SK-N-DZ (cell line): ENCODE measurements around the gene CLDN9.

Experiments
- DNase-seq: peaks from one replicate; pipeline ENCODE4 v3.0.0-alpha.2; 2015; ENCODE audit warnings: low spot score

Gene CLDN9

DNA sequence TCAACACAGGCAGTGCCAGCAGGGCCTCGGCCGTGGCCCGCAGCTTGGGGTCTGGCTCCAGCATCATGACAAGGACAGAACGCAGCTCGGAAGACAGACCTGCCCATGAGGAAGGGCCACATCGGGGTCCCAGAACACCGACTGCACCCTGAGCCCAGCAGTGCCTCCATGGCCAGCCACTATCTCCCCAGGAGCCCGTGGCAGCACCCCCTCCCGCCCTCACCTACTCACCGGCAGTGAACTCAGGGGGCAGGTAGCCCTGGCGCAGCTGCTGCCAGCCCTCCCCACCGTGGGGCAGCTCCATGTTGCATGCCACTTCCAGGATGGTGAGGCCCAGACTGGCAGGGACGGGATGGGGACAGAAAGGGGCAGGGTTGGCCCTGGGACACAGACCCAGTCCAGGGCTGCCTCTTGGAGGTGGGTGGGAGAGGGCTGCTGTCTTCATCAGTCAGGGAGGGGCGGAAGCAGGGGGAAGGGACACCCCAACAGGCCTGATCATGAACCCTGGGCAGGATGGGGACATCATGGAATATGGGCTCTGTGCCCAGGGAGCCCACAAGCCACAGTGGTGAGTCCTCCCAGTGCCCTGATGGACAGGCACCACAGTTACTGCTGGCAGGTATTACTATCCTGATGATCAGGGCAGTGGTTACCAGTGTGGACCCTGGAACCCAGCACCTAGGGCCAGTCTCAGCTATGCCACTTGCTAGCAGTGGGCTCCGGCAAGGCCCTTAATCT is 38.2 kb upstream of the CLDN9 start:
- DNase-seq = no peak

DNA sequence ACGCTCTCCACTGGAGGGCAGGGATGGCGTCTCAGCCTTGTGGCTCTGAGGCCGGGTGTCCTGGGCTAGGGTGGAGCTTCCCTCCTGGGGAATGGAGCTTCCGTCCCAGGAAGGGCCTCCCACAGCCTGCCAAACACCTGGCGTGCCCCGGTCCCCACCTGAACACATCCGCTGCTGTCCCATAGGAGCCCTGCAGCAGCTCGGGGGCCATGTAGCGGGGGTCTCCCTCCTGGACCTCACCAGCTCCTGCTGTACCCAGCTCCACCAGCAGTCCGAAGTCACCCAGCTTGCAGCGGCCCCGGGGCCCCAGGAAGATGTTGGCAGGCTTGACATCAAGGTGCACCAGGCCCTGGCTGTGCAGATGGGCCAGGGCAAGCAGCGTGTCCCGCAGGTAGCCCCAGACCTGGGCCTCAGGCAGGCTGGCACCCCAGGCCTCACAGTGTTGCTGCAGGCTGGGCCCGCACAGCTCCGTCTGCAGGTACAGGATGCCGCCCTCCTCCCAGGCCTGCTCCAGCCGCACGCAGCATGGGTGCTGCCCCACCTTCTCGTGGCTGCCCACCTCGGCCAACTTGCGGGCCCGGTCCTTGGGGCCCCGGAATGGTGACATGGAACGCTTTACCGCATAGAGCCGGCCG is 37.4 kb upstream of the CLDN9 start:
- DNase-seq = no peak

DNA sequence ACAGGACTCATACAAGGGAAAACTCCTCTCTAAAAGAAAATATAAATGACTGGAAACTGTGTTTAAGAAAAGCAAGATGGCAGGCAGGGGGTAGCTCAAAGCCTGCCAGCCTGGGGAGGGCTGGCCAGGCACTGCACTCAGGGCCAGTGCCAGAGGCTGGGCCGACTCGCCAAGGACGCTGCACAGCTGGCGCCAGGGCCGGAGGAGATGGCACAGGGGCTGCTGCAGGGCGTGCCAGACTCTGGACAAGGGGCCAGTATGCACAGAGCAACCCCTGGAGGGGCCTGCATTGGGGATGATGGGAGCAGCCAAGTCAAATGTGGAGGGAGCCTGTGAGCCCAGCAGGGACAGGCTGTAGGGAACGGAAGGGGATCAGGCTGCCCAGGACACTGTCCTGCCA is 36.5 kb upstream of the CLDN9 start:
- DNase-seq = no peak

DNA sequence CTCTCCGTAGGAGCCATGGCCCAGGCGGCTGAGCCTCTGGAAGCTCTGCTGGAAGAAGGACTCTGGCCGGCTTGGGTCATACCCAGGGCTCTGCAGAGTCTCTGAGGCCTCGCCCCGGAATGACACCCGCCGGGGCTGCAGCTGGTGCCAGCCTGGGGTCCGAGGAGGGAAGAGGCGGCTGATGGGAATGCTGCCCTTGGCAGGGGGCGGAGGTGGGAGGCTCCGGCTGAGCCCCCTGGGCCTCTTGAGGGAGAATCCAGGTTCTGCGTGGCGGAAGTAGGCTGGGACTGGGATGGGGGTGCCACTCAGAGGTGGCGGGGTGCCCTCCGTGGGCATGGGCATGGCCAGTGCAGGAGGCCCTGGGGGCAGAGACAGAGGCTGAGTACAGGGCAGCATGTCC is 36.0 kb upstream of the CLDN9 start:
- no peak for DNase-seq

DNA sequence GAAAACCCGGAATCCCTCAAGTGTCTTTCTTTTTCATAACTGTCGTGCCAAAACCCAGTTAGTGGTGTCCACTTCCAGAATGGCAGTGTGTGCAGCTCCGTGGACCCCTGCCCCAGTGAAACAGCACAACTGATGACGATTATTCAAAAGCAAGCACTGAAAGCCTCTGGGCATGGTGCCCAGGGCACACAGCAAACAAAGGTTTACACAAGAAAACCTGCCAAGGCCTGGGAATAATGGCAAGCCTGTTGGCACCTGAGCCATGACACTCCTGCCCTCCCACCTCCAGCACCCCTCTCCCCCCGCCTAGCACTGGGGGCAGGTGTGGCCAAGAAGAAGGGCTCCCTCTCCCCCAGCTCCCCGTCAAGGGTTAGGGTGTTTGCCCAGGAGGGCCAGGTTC is 35.3 kb upstream of the CLDN9 start:
- no peak for DNase-seq

DNA sequence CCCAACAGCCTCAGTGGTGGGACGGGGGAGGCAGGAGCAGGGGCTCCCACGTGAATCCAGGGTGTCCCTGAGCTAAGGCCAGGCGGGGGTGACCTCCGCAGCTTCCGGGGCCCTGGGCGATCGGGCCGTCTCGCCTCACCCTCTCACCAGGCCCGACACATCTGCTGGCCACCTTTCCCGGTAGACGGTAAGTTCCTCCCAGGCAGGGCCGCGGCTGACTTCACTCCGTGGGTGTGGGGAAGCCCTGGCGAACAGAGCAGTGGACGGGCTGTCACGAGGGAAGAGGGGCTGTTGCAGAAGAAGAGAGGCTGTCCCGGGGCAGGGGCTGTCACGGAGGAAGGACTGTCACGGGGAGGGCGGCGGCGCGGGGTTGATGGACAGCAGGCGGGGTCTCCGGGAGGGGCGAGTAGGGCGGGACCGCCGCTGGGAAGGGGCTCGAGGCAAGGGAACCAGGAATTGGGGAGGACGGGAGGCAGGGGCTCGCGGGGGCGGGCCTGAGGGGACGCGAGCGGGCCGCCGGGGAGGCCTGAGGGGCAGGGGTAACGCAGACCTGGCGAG is 33.0 kb upstream of the CLDN9 start:
- peak; percentile 35 for DNase-seq

DNA sequence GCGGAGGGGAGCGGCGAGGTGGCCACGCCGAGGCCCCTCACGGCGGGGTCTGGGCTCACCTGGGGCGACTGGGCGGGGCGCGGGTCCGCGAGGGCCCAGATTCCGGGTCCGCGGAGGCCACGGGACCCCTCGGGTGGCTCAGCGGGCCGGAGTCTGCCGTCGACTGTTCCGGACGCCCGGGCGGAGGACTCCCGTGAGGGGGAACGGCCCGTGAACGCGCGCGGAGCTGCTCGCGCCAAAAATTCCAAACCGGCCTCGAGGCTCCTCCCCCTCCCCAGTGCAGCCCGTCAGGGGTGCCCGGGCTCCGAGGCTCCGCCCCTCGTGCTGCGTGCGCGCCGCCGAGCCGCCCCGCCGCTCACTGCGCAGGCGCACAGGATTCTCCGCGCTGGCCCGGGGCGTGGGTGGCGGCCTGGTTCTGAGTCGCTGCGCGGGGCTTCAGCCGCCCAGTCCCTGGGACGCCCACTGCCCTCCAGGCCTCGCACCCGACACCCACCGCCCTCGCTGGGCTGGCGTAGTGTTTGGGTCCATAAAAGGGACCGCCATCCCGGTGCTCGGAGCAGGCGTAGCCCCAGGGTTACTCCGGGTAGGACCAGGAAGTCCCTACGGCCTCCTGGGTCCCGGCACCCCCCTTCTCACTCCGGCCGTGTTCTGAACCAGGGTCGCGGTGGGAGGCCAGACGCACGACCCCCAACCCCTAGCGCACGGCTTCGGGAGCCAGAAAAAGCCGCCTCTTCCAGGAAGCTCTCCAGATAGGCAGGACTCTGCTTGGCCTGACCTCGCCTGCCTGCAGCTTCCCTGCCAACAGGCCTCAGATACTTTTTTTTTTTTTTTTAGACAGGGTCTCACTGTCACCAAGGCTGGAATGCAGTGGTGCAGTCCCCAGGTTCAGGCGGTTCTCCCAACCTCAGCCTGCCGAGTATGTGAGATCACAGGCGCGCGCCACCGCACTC is 32.2 kb upstream of the CLDN9 start, which contains the start of gene PKMYT1:
Gene PKMYT1, minus strand, starts transcription at position 220 of the 950 bp plus-strand sequence. CDS start 789 bp downstream, outside the sequence.
- DNase-seq = peak; percentile 85

DNA sequence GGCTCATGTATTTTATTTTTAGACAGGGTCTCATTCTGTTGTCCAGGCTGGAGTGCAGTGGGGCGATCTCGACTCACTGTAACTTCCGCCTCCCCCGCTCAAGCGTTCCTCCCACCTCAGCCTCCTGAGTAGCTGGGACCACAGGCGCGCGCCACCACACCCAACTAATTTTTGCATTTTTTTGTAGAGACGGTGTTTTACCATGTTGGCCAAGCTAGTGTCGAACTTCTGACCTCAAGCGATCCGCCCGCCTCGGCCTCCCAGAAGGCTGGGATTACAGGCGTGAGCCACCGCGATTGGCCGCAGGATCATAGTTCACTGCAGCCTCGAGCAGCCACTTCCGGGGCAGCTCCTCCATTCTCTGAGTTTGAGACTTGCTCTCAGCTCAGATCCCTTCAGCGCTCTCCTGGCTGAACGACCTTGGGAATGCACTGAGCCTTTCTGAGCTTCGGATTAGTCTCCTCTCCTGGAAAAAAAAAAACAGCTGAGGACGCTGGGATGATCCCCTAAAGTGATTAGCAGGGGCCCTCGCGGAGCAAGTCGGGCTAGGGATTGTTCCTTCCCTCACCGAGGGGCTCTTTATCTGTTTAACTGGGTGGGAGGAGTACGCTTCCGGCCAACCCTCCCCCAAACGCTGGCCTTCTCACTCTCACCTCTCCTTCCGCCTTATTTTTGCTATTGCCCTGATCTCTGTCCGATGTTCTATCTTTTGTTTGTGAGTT is 31.4 kb upstream of the CLDN9 start:
- peak; percentile 68 for DNase-seq

DNA sequence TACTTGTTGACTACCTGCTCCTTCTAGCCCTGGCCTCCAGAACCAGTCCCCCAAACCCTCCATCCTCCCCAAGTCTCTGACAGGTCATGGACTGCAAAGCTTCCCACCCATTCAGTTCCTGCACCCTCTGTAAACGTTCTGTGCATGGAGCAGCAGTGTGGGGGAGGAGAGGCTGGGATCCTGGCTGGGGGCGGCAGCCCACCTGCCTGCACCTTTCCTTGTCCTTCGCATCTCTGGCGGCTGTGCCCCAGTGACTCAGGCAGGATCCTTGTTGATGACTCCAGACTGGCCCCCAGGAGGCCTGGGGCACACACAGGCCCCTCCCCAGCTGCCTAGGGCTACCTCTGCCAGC is 30.8 kb upstream of the CLDN9 start:
- DNase-seq = no peak

DNA sequence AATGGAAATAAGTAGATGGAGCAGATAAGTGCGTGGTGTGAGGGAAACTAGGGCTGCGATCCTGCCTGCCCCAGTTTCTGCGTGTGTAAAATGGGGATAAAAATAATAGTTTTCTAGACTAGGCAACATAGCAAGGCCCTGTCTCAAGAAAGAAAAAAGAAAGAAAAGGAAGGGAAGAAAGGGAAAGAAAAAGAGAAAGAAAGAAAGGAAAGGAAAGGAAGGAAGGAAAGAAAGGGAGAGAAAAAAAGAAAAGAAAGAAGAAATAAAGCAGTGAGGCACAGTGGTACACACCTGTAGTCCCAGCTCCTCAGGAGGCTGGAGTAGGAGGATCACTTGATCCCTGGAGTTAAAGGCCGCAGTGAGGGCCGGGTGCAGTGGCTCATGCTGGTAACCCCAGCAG is 30.3 kb upstream of the CLDN9 start:
- DNase-seq = no peak

DNA sequence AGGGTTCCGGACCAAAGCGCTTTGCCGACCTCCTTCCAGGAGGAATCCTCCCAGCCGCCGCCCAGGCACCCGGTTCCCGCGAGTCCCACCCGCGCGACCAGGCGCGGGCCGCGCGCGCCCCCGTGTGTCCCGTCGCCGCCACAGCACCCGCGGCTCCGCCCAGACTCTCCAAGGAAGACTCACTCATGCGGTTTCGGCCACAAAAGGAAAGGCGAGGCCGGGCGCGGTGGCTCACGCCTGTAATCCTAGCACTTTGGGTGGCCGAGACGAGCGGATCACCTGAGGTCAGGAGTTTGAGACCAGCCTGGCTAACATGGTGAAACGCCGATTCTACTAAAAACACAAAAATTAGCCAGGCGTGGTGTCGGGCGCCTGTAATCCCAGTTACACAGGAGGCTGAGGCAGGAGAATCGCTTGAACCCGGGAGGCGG is 29.0 kb upstream of the CLDN9 start:
- peak; percentile 82 for DNase-seq

DNA sequence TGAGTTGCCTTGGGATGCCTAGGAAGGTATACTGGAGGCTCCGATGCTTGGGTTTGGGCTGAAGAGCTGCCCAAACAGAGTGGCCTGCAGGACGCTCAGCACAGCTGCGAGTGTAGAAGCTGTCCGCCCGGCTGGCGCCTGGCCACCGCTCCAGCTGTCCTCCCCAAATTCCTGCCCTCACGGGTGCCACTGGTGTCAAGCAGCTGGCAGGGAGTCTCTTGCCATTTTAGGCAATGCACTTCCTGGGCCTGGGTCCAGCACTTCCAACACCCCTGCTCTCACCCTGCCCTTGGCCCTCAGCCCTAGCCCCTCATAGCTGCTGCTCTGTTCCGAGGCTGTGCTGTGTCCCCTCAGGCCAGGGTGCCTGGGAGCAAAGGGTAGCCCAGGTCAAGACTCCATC is 27.3 kb upstream of the CLDN9 start:
- DNase-seq = no peak

DNA sequence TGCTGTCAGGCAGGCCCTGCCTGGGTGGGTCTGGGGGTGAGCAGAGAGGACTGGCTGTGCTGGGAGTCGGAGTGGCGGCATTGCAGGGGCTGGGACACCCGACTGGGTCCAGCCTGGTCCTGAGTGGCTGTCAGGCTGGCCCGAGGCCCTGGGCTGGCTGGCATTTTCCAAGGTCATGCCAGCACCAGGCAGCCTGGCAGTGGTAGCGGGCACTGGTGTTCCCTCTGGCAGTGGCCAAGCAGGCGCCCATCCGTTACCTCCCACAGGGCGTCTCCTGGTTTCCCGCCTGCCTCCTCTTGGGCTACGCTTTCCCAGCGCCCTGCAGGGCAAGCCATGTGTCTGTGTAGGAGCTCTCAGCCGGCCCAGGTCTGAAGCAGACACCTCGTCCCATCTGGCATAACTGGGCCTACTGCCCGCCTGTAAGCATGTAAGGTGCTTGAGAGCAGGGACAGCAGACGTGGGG is 26.8 kb upstream of the CLDN9 start:
- DNase-seq = peak; percentile 41

DNA sequence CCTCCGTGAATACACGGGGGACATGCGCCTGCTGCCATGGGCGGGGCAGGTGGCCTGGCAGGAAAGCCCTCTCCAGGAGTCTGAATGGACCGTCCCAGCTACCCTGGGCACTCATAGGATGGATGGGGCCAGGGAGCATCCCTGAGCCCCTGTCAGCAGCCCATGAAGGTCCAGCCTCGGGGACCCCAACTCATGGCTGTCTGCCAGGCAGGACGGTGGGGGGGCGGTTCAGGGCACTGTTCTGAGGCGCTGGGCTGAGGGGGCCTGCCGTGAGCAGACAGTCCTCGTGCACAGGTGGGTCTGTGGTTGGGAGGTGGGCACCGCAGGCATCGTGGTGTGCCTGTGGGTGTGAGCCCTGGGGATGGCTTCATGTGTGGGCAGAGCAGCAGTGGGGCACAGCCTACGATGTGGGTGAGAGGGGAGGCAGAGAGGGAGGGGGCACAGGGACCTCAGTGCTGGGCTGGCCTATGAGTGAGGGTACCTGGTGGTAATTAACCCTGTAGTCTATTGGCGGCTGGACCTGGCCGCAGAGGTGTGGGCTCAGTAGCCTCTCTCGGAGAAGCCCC is 26.0 kb upstream of the CLDN9 start:
- no peak for DNase-seq

DNA sequence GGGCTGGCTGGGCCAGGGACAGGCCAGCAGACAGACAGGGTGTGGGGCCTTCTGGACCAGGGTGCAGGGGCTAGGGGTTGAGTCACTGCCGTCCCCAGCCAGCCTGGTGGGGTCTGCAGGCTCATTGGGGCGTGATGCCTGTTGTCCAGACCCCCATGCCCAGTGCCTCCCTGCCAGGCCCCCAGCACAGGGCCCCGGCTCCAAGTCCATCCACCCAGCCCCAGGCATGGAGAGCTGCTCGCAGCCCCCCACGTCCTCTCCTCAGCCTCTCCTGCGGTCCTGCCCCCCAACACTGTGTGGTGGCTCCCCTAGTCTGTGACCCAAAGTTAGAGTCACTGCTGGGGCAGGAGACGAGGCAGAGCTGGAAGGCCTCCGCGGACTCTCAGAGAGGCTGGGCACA is 25.4 kb upstream of the CLDN9 start:
- DNase-seq = no peak

DNA sequence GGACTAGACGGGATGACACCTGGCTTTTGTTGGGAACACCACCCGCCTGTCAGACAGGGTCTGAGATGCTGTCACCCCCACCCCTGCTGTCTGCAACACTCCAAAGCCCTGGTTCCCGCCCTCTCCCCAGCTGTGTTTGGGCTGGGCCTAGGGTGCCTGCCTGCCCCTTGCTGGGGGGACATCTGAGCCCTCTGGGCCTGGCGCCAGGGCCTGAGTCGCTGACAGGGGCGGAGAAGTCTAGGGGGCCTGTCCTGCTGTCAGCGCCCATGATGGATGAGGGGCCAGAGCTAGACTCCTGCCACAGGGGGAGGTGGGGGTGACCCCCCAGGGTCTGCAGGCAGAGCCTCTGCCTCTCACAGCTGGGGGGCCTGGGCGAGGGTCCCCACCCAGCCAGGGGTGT is 24.9 kb upstream of the CLDN9 start:
- peak; percentile 37 for DNase-seq

DNA sequence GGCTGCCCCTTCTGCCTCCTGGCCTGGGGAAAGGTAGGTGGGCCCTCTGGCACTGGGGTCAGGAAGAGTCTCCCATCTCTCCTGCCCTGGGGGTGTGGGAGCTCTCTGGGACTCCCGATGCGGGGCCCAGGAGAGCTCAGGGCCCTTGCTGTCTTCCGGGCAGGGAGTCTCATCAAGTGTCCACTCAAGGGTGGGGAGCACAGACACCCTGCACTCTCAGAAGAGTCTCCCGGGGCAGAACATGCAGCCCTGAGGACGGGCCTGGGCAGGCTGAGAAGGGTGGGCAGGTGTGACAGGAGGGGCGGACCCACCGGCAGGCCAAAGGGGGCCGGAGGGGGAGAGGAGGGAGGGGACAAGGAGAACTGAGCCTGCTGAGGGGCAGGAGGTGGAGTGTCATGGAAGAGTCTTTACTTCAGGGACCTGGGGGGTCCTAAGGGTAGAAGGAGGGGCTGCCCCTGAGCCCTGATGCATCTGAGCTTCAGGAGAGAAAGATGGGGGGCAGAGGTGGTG is 24.1 kb upstream of the CLDN9 start:
- no peak for DNase-seq

DNA sequence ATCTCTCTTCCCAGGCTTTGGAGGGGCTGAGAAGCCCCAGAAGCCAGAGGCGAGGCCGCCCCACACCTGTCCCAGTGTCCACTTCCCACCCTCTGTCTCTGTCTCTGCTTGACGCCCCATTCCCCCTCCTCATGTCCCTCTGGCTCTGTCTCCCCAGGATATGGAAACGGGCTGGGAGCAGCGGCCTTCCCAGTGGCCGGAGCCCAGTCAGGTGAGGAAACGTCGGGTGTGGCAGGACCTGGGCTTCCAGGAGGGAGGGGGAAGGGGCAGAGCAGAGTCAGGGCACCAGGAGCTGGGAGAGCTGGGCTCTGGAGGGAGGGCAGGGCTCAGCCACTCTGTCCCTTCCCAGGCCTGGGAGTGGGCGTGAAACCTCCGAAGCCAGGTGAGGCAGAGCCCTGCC is 21.8 kb upstream of the CLDN9 start:
- DNase-seq = no peak

DNA sequence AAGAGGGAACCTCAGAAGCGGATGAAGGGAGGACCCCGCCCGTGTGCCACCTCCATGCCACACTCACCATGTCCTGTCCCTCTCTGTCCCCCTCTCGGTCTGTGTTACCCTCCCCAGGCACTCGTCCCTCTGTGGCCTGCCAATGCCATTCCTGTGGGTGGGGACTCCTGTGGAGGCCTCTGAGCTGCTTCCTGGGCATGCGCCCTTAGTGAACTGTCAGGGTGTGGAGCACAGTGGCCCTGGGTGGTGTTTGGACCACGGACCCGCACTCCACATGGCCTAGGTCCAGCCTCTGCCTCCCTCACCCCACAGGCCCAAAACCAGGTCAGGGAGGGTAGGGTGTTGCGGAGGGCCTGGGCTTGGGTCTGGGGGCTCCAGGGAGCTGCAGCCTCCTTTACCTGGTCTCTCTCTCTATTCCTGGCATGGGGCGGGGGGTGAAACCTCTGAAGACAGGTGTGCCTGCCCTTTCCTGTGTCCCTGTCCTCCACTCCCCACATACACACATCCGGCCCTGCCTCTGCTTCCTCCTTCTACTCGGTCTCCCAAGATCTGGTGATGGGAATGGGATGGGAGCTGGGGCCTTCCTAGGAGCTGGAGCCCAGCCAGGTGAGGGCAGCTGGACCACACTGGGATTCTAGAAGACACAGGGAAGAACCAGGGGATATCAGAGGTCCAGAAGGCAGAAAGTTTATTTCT is 21.0 kb upstream of the CLDN9 start:
- DNase-seq = no peak
